K562 (cell line): ENCODE results near the gene FERMT3.

Experiments
- BACH1 ChIP-seq: fragments of 200-800 bp; sonication (Bioruptor generic); IDR thresholded peaks from 2 replicates; pipeline ENCODE4 v1.6.1; 2016; ENCODE audit warnings: missing genetic modification characterization, missing compliant biosample characterization
- NR2C2 ChIP-seq, 2 experiments: fragments of 200-800 bp in 1 of 2; sonication (Bioruptor generic) in 1 of 2; sonication (generic) in 1 of 2; formaldehyde crosslinking in 1 of 2; IDR thresholded peaks; 2 replicates each; pipeline versions ENCODE4 v1.6.1 to v1.8.0; 2016 to 2022; ENCODE audit warnings: mild to moderate bottlenecking in 1 of 2, missing compliant biosample characterization in 1 of 2, missing genetic modification characterization in 1 of 2, missing genetic modification reagents in 1 of 2
- POLR2A ChIP-seq: fragments of 450-650 bp; conservative IDR thresholded peaks from 2 replicates; pipeline ENCODE4 v1.6.1; 2016
- RBM22 ChIP-seq: fragments of 200-400 bp; formaldehyde crosslinking; IDR thresholded peaks from 2 replicates; pipeline ENCODE4 v1.6.1; 2018; ENCODE audit warnings: low read length, low read depth; ENCODE audit not compliant: poor library complexity, severe bottlenecking

GRCh38 chr11:64192434-64192833 lies 14.1 kb upstream of the FERMT3 start:
- TF ChIP-seq POLR2A (no peak), RBM22 (no peak), NR2C2 (CRISPR knock-in tag; IDR thresholded peaks at IDR 0.05) (no peak), NR2C2 (tag; IDR thresholded peaks at IDR 0.05) (no peak), BACH1 (tag) (no peak)
